ENCODE measurements around the gene REL. TPM values are rescaled to one million over a fixed set of nuclear protein-coding genes. Genes with fewer than 3 reads are reported as not detected.

The REL gene
- total RNA-seq, 1 donor from 2014 or later: 8.6 TPM

- Histone ChIP-seq H3K36me3 (ENCODE audit: control insufficient read depth, insufficient read depth, low read length) (no peaks in the 10 kb centered on the region), H3K4me3 (ENCODE audit: low read depth, low read length) (no peak overlapping the region), H3K27me3 (ENCODE audit: control insufficient read depth, insufficient read depth, low read length) (no peaks in the 10 kb centered on the region)
- no peak for TF ChIP-seq CTCF (IDR thresholded peaks at IDR 0.05; ENCODE audit: insufficient read depth, low read length, poor library complexity, severe bottlenecking)
- DNase-seq (ENCODE audit: low read depth): no peak
These were observed 12.6 kb upstream of the REL start for GRCh38 chr2:60868589-60869273.

- no peaks in the 10 kb centered on the region for H3K27me3 ChIP-seq (ENCODE audit: control insufficient read depth, insufficient read depth, low read length)
- no peaks in the 10 kb centered on the region for H3K36me3 ChIP-seq (ENCODE audit: control insufficient read depth, insufficient read depth, low read length)
- no peak overlapping the region for H3K4me3 ChIP-seq (ENCODE audit: low read depth, low read length)
- DNase-seq (ENCODE audit: low read depth): no peak
- TF ChIP-seq CTCF (IDR thresholded peaks at IDR 0.05; ENCODE audit: insufficient read depth, low read length, poor library complexity, severe bottlenecking): no peak
These were observed 8.9 kb upstream of the REL start for GRCh38 chr2:60872510-60872928.

- H3K36me3 ChIP-seq (ENCODE audit: control insufficient read depth, insufficient read depth, low read length): no peaks in the 10 kb centered on the region
- H3K27me3 ChIP-seq (ENCODE audit: control insufficient read depth, insufficient read depth, low read length): no peaks in the 10 kb centered on the region
- no peak for TF ChIP-seq CTCF (IDR thresholded peaks at IDR 0.05; ENCODE audit: insufficient read depth, low read length, poor library complexity, severe bottlenecking)
- DNase-seq (ENCODE audit: low read depth): no peak
- H3K4me3 ChIP-seq (ENCODE audit: low read depth, low read length): no peak overlapping the region
These were observed 8.0 kb upstream of the REL start for GRCh38 chr2:60873381-60873780.

- no peaks in the 10 kb centered on the region for H3K36me3 ChIP-seq (ENCODE audit: control insufficient read depth, insufficient read depth, low read length)
- no peak for DNase-seq (ENCODE audit: low read depth)
- H3K4me3 ChIP-seq (ENCODE audit: low read depth, low read length): no peak overlapping the region
- TF ChIP-seq CTCF (IDR thresholded peaks at IDR 0.05; ENCODE audit: insufficient read depth, low read length, poor library complexity, severe bottlenecking): no peak
- no peaks in the 10 kb centered on the region for H3K27me3 ChIP-seq (ENCODE audit: control insufficient read depth, insufficient read depth, low read length)
These were observed 5.9 kb upstream of the REL start for GRCh38 chr2:60875520-60875919.

GRCh38 chr2:60880643-60881046 is 729 bp upstream of the REL start:
- Histone ChIP-seq H3K36me3 (ENCODE audit: control insufficient read depth, insufficient read depth, low read length) (no peaks in the 10 kb centered on the region), H3K4me3 (ENCODE audit: low read depth, low read length) (peak overlapping the region; percentile 96), H3K27me3 (ENCODE audit: control insufficient read depth, insufficient read depth, low read length) (no peaks in the 10 kb centered on the region)
- peak; percentile 25 for TF ChIP-seq CTCF (IDR thresholded peaks at IDR 0.05; ENCODE audit: insufficient read depth, low read length, poor library complexity, severe bottlenecking)
- no peak for DNase-seq (ENCODE audit: low read depth)

All from kidney epithelial cell (primary cell).